Naive thymus-derived CD8-positive, alpha-beta T cell (primary cell): ENCODE measurements around the gene DIPK1B. TPM values are rescaled to one million over a fixed set of nuclear protein-coding genes. Genes with fewer than 3 reads are reported as not detected.
A peak's percentile ranks its signal among the peaks of the same experiment; 100 is the strongest.
"Not testable (repeated sequence)": the region's sequence is repeated elsewhere in the genome, so short reads cannot be mapped to it uniquely, and the experiment has no call there.

Experiments
- ATAC-seq, 2 donors: fragments of 150-1000 bp; cut with Tn5 transposase in 1 of 2; sonication (Bioruptor Pico), chemical (Tn5 transposase) in 1 of 2; 1 replicate in 1 of 2; 2 replicates in 1 of 2; pipeline ENCODE4 v1.10.0; 2021; ENCODE audit warnings: mild to moderate bottlenecking in 2 of 2, moderate library complexity in 2 of 2
- POLR2A ChIA-PET: fragments of 350-600 bp; sonication (Branson Sonifier 250); formaldehyde crosslinking; loops from one replicate; lab custom pipeline; 2021; ENCODE audit warnings: antibody characterized with exemption; lab: Charles Lee
- DNase-seq, 10 donors: peaks; one replicate each; pipeline versions ENCODE4 v3.0.0 to v3.0.0-alpha.2; 2020 to 2022
- H3K27ac Mint-ChIP-seq, 10 donors: one replicate each; pipeline ENCODE4 v1.8.0; 2020 to 2022; ENCODE audit warnings: mild to moderate bottlenecking in 10 of 10, mixed read lengths in 10 of 10, moderate library complexity in 4 of 10, inconsistent platforms in 1 of 10
- H3K27me3 Mint-ChIP-seq, 5 donors: one replicate each; pipeline ENCODE4 v1.8.0; 2021 to 2022; ENCODE audit warnings: mixed read lengths in 5 of 5
- H3K36me3 Mint-ChIP-seq, 3 donors: one replicate each; pipeline ENCODE4 v1.8.0; 2020 to 2022; ENCODE audit warnings: mixed read lengths in 3 of 3, mild to moderate bottlenecking in 2 of 3, inconsistent platforms in 1 of 3
- H3K4me1 Mint-ChIP-seq, 4 donors: one replicate each; pipeline ENCODE4 v1.8.0; 2021 to 2022; ENCODE audit warnings: mixed read lengths in 4 of 4
- H3K4me3 Mint-ChIP-seq, 10 donors: one replicate each; pipeline ENCODE4 v1.8.0; 2020 to 2022; ENCODE audit warnings: mild to moderate bottlenecking in 10 of 10, mixed read lengths in 10 of 10, moderate library complexity in 6 of 10, inconsistent platforms in 1 of 10
- H3K9me3 Mint-ChIP-seq, 9 donors: one replicate each; pipeline ENCODE4 v1.8.0; 2020 to 2022; ENCODE audit warnings: mixed read lengths in 9 of 9, mild to moderate bottlenecking in 3 of 9, inconsistent platforms in 1 of 9, moderate library complexity in 1 of 9
- microRNA-seq: library from miRNA; unstranded; fragments of <30 nt; microRNA quantifications from one replicate; pipeline ENCODE4 v1.2.0, GENCODE V29; 2022; ENCODE audit warnings: borderline microRNAs expressed
- polyA plus RNA-seq, 3 donors: library from polyadenylated mRNA; unstranded; fragments of 300-500 nt; fragmentation: Illumina TruSeq; gene quantifications; one replicate each; pipeline ENCODE4 v1.2.3, GENCODE V29; 2021
- total RNA-seq, 8 experiments: library from RNA in 2 of 8; stranded (reverse) in 2 of 8; gene quantifications; one replicate each; pipeline ENCODE4 v1.2.3 and lab custom pipeline; 2021 to 2026

Gene DIPK1B
- total and polyA plus RNA-seq, 5 experiments from 2014 or later, result 0.07 to 1.1 (median 0.58) TPM; not detected in 2

GRCh38 chr9:136765745-136766409 is 53.5 kb downstream of the DIPK1B start:
- not testable (repeated sequence) for H3K4me3 Mint-ChIP-seq, ATAC-seq

GRCh38 chr9:136766410-136767120 is 54.2 kb downstream of the DIPK1B start:
- peaks cover 2 to 17% (median 5%) of the 10 kb centered on the region in 4 donors for H3K4me1 Mint-ChIP-seq
- ATAC-seq, H3K36me3 Mint-ChIP-seq, H3K9me3 Mint-ChIP-seq, POLR2A ChIA-PET: not testable (repeated sequence)
- peak in 2 of 10 donors; percentile 29 to 62 for DNase-seq
- peaks cover 0 to 31% (median 12%) of the 10 kb centered on the region in 5 donors for H3K27me3 Mint-ChIP-seq
- H3K4me3 Mint-ChIP-seq, result peak overlapping the region in 4 of 10 donors; percentile 7 to 71 (median 30)
- H3K27ac Mint-ChIP-seq, result peak overlapping the region in 3 of 10 donors; percentile 59 to 90 (median 73)

More at GRCh38 chr9:136765745-136766409, 53.5 kb downstream of the DIPK1B start:
- H3K36me3 Mint-ChIP-seq, DNase-seq, POLR2A ChIA-PET, H3K9me3 Mint-ChIP-seq: not testable (repeated sequence)
- Mint-ChIP-seq H3K27me3 (peaks cover 0 to 33% (median 12%) of the 10 kb centered on the region in 5 donors), H3K4me1 (peaks cover 2 to 18% (median 5%) of the 10 kb centered on the region in 4 donors), H3K27ac (peak overlapping the region in 3 of 10 donors; percentile 33 to 77 (median 70))

- POLR2A ChIA-PET, result no interaction called here
- Mint-ChIP-seq H3K9me3 (peaks cover 0 to 5% (median 0%) of the 10 kb centered on the region in 9 donors), H3K27ac (no peak overlapping the region), H3K36me3 (peaks cover 0 to 3% (median 0%) of the 10 kb centered on the region in 3 donors), H3K4me3 (peak overlapping the region in 1 of 10 donors; percentile 49), H3K4me1 (peaks cover 5 to 22% (median 10%) of the 10 kb centered on the region in 4 donors), H3K27me3 (peaks cover 1 to 28% (median 16%) of the 10 kb centered on the region in 5 donors)
- DNase-seq (peak in 9 of 10 donors; percentile 26 to 73 (median 38)), ATAC-seq (peak; percentile 80 to 89)
Measured at GRCh38 chr9:136769710-136770191, 57.4 kb downstream of the DIPK1B start.

- POLR2A ChIA-PET, result interaction anchor here (0.6 kb wide), 1 partner anchor 163 kb away, joined by 3 read pairs; no protein-coding TSS in a partner anchor
- ATAC-seq (no peak), DNase-seq (no peak)
- H3K4me1 Mint-ChIP-seq, result peaks cover 5 to 13% (median 8%) of the 10 kb centered on the region in 4 donors
- H3K9me3 Mint-ChIP-seq, result peaks cover 0 to 5% (median 0%) of the 10 kb centered on the region in 9 donors
- peak overlapping the region in 1 of 10 donors; percentile 43 for H3K27ac Mint-ChIP-seq
- H3K27me3 Mint-ChIP-seq, result peaks cover 1 to 25% (median 11%) of the 10 kb centered on the region in 5 donors
- no peak overlapping the region for H3K4me3 Mint-ChIP-seq
- H3K36me3 Mint-ChIP-seq, result peaks cover 0 to 3% (median 0%) of the 10 kb centered on the region in 3 donors
Measured at GRCh38 chr9:136771907-136772415, 59.6 kb downstream of the DIPK1B start.

- DNase-seq, result no peak
- no peak overlapping the region for H3K4me3 Mint-ChIP-seq
Measured at GRCh38 chr9:136773386-136774044, 61.1 kb downstream of the DIPK1B start.

More at GRCh38 chr9:136773386-136774044, 61.1 kb downstream of the DIPK1B start:
- POLR2A ChIA-PET, result no interaction called here
- H3K4me1 Mint-ChIP-seq, result peaks cover 4 to 13% (median 6%) of the 10 kb centered on the region in 4 donors
- ATAC-seq, result peak; percentile 49 to 54
- peaks cover 1 to 28% (median 12%) of the 10 kb centered on the region in 5 donors for H3K27me3 Mint-ChIP-seq
- H3K9me3 Mint-ChIP-seq, result peaks cover 0 to 5% (median 0%) of the 10 kb centered on the region in 9 donors
- H3K36me3 Mint-ChIP-seq, result peaks cover 0 to 3% (median 0%) of the 10 kb centered on the region in 3 donors
- H3K27ac Mint-ChIP-seq, result no peak overlapping the region

Small RNA genes lying within 50 kb of the gene (microRNA-seq; reads per million reads assigned to microRNA genes)
- gene MIR126 (117 reads per million, percentile 65 among the genes with 10 or more reads in this experiment), gene MIR6722 (not detected)

Other genes with a start within 250 kb of the DIPK1B start
- 10 to 100 TPM; 83.4 to 84.8 TPM for gene SEC16A, start 229.5 kb upstream of the DIPK1B start, total RNA-seq
- 10 to 100 TPM; 14.2 to 35.8 (median 26.2) TPM for gene SEC16A, start 229.5 kb upstream of the DIPK1B start, polyA plus RNA-seq
- gene NOTCH1, start 166.5 kb upstream of the DIPK1B start, total RNA-seq, result 10 to 100 TPM; 76.2 to 84.3 TPM
- 1 to 10 TPM; 1.3 to 5.9 (median 1.6) TPM for gene NOTCH1, start 166.5 kb upstream of the DIPK1B start, polyA plus RNA-seq
- 1 to 10 TPM in 1 of 2 experiments, under 1 TPM in 1; 0.36 to 1.2 TPM for gene EGFL7, start 49.7 kb upstream of the DIPK1B start, total RNA-seq
- gene EGFL7, start 49.7 kb upstream of the DIPK1B start, polyA plus RNA-seq, result under 1 TPM in 2 of 3 donors, not detected in 1; 0.48 to 0.70 TPM
- gene AGPAT2, start 25.1 kb upstream of the DIPK1B start, total RNA-seq, result 1 to 10 TPM; 3.0 to 5.8 TPM
- 10 to 100 TPM; 10.7 to 24.8 (median 14.6) TPM for gene AGPAT2, start 25.1 kb upstream of the DIPK1B start, polyA plus RNA-seq
- 10 to 100 TPM; 11.0 to 11.1 TPM for gene LCN10, start 30.4 kb downstream of the DIPK1B start, total RNA-seq
- 1 to 10 TPM in 2 of 3 donors, under 1 TPM in 1; 0.60 to 6.6 (median 3.1) TPM for gene LCN10, start 30.4 kb downstream of the DIPK1B start, polyA plus RNA-seq
- gene LCN6, start 36.0 kb downstream of the DIPK1B start, total RNA-seq, result not detected
- not detected for gene LCN6, start 36.0 kb downstream of the DIPK1B start, polyA plus RNA-seq
- 1 to 10 TPM; 1.4 to 2.6 TPM for gene LCN8, start 45.7 kb downstream of the DIPK1B start, total RNA-seq
- not detected for gene LCN8, start 45.7 kb downstream of the DIPK1B start, polyA plus RNA-seq
- not detected for gene LCN15, start 51.9 kb downstream of the DIPK1B start, total RNA-seq
- not detected for gene LCN15, start 51.9 kb downstream of the DIPK1B start, polyA plus RNA-seq
- 10 to 100 TPM; 49.7 to 51.6 TPM for gene TMEM141, start 78.8 kb downstream of the DIPK1B start, total RNA-seq
- 10 to 100 TPM; 34.2 to 40.5 (median 37.3) TPM for gene TMEM141, start 78.8 kb downstream of the DIPK1B start, polyA plus RNA-seq
- 1 to 10 TPM; 1.4 to 2.3 TPM for gene CCDC183, start 83.8 kb downstream of the DIPK1B start, total RNA-seq
- gene CCDC183, start 83.8 kb downstream of the DIPK1B start, polyA plus RNA-seq, result under 1 TPM in 1 of 3 donors, not detected in 2; 0.18 TPM
- 10 to 100 TPM; 72.3 to 74.5 TPM for gene RABL6, start 95.4 kb downstream of the DIPK1B start, total RNA-seq
- 10 to 100 TPM; 11.6 to 17.2 (median 11.9) TPM for gene RABL6, start 95.4 kb downstream of the DIPK1B start, polyA plus RNA-seq
- 1 to 10 TPM; 1.3 TPM for gene AJM1, start 129.9 kb downstream of the DIPK1B start, total RNA-seq
- gene AJM1, start 129.9 kb downstream of the DIPK1B start, polyA plus RNA-seq, result under 1 TPM in 2 of 3 donors, not detected in 1; 0.05 to 0.10 TPM
- gene PHPT1, start 136.8 kb downstream of the DIPK1B start, total RNA-seq, result 10 to 100 TPM; 25.2 to 29.6 TPM
- gene PHPT1, start 136.8 kb downstream of the DIPK1B start, polyA plus RNA-seq, result 10 to 100 TPM; 82.6 to 98.1 (median 83.1) TPM
- 1 to 10 TPM; 6.3 to 7.5 TPM for gene MAMDC4, start 139.8 kb downstream of the DIPK1B start, total RNA-seq
- gene MAMDC4, start 139.8 kb downstream of the DIPK1B start, polyA plus RNA-seq, result under 1 TPM in 2 of 3 donors, not detected in 1; 0.14 to 0.35 TPM
- 100 to 1,000 TPM; 291 to 301 TPM for gene EDF1, start 153.7 kb downstream of the DIPK1B start, total RNA-seq
- 100 to 1,000 TPM; 319 to 403 (median 380) TPM for gene EDF1, start 153.7 kb downstream of the DIPK1B start, polyA plus RNA-seq
- 10 to 100 TPM; 28.0 to 34.4 TPM for gene TRAF2, start 173.9 kb downstream of the DIPK1B start, total RNA-seq
- 10 to 100 TPM in 2 of 3 donors, 1 to 10 TPM in 1; 7.9 to 24.4 (median 12.2) TPM for gene TRAF2, start 173.9 kb downstream of the DIPK1B start, polyA plus RNA-seq
- gene FBXW5, start 232.2 kb downstream of the DIPK1B start, total RNA-seq, result 10 to 100 TPM; 93.1 TPM
- 10 to 100 TPM; 62.9 to 92.1 (median 83.7) TPM for gene FBXW5, start 232.2 kb downstream of the DIPK1B start, polyA plus RNA-seq
- gene C8G, start 232.7 kb downstream of the DIPK1B start, total RNA-seq, result under 1 TPM in 1 of 2 experiments, not detected in 1; 0.99 TPM
- 1 to 10 TPM in 1 of 3 donors, not detected in 2; 1.6 TPM for gene C8G, start 232.7 kb downstream of the DIPK1B start, polyA plus RNA-seq
- 1 to 10 TPM; 2.6 to 2.7 TPM for gene LCN12, start 239.7 kb downstream of the DIPK1B start, total RNA-seq
- not detected for gene LCN12, start 239.7 kb downstream of the DIPK1B start, polyA plus RNA-seq